Esophagus (tissue), 2 donors: ENCODE data around the gene BAG1. TPM values are rescaled to one million over a fixed set of nuclear protein-coding genes. Genes with fewer than 3 reads are reported as not detected.

Source experiments
- H3K27ac ChIP-seq, 2 donors: one replicate each; pipeline ENCODE4 v1.5.1; 2013; ENCODE audit warnings: low read depth in 2 of 2, mild to moderate bottlenecking in 2 of 2, inconsistent platforms in 1 of 2, low read length in 1 of 2, moderate library complexity in 1 of 2
- H3K27me3 ChIP-seq, 2 donors: one replicate each; pipeline ENCODE4 v1.6.1; 2013; ENCODE audit warnings: low read length in 2 of 2, control low read depth in 1 of 2, mild to moderate bottlenecking in 1 of 2; ENCODE audit not compliant: insufficient read depth in 2 of 2, control insufficient read depth in 1 of 2
- H3K36me3 ChIP-seq, 2 donors: one replicate each; pipeline ENCODE4 v1.6.1; 2013; ENCODE audit warnings: low read length in 1 of 2; ENCODE audit not compliant: control insufficient read depth in 2 of 2, insufficient read depth in 2 of 2
- H3K4me1 ChIP-seq, 2 donors: one replicate each; pipeline ENCODE4 v1.6.1; 2013; ENCODE audit warnings: low read length in 1 of 2; ENCODE audit not compliant: control insufficient read depth in 2 of 2, insufficient read depth in 2 of 2
- H3K4me3 ChIP-seq, 2 donors: one replicate each; pipeline ENCODE4 v1.5.1; 2013; ENCODE audit warnings: low read length in 2 of 2, mild to moderate bottlenecking in 2 of 2, low read depth in 1 of 2, moderate library complexity in 1 of 2
- H3K9me3 ChIP-seq, 2 donors: one replicate each; pipeline ENCODE4 v1.6.1; 2013; ENCODE audit warnings: mild to moderate bottlenecking in 2 of 2, low read depth in 1 of 2, low read length in 1 of 2, moderate library complexity in 1 of 2; ENCODE audit not compliant: control insufficient read depth in 2 of 2, insufficient read depth in 1 of 2
- WGBS, 2 donors: extraction: QIAGEN DNeasy Blood & Tissue Kit; methylation state at CpG; one replicate each; pipeline ENCODE4 v1.1.7; 2013; 5-methylcytosine and 5-hydroxymethylcytosine counted together
- polyA plus RNA-seq, 2 donors: library from polyadenylated mRNA; stranded (reverse); fragments of 200-250 nt; gene quantifications; one replicate each; pipeline ENCODE4 v1.2.3, GENCODE V29; 2013
- donor health status: healthy with polysubstance abuse.
- donor health status: Bipolar disorder and iron deficiency.

The BAG1 gene
- polyA plus RNA-seq, 2 donors: 63.5 to 102 TPM

DNA sequence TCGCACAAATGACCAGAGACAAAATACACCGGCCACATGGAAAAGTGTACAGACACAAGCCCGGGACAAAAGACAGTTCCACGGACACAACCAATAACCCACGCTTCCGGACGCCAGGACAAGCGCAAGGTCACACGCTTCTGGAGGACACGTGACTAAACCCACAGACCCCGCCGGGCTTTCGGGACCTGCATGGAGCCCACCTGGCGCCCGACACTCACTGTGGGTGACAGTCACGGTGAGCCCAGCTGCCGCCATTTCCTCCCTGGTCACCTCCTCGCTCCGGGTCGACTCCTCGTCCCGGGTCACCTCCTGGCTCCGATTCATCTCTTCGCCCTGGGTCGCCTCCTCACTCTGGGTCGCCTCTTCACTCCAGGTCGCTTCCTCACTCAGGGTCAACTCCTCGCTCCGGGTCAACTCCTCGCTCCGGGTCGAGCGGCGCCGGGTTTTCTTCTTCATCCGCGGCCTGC is 470 bp downstream of the BAG1 start:
- Histone ChIP-seq H3K4me3 (peak overlapping the region; percentile 97 to 98), H3K4me1 (peaks cover 2 to 6% of the 10 kb centered on the region in 2 donors), H3K27me3 (no peaks in the 10 kb centered on the region), H3K9me3 (no peaks in the 10 kb centered on the region), H3K27ac (peak overlapping the region; percentile 95 to 96), H3K36me3 (peaks cover 4% of the 10 kb centered on the region in 2 donors)
- 0% methylated on average over 37 of the region's 37 CpGs for WGBS, 2 donors

- peaks cover 2 to 6% of the 10 kb centered on the region in 2 donors for H3K4me1 ChIP-seq
- H3K36me3 ChIP-seq: peaks cover 4% of the 10 kb centered on the region in 2 donors
- no peaks in the 10 kb centered on the region for H3K9me3 ChIP-seq
- 4 to 6% methylated on average over 25 of the region's 25 CpGs for WGBS, 2 donors
- H3K4me3 ChIP-seq: peak overlapping the region; percentile 97 to 98
- H3K27me3 ChIP-seq: no peaks in the 10 kb centered on the region
- peak overlapping the region; percentile 95 to 96 for H3K27ac ChIP-seq
Observed at GRCh38 chr9:33263131-33264002, 1.1 kb downstream of the BAG1 start.

DNA sequence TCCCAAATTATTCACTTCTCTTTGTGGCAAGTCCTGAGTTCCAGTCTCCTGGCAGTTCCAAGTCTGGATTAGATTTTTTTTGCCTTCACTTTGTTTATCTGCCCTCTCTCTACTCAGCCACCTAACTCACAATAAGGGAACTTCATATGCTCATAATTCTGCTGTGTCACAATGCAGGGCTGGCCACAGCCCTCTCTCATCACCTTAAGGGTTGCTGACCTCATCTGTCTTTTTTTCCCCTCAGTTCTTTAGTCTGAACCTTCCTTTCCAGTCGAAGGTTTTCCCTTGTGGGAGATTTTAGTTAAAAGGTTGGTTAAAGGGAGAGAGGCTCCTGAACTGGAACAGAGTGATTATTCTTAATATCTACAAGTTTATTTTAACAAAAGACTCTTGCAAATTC is 4.1 kb downstream of the BAG1 start:
- WGBS, 2 donors: 77 to 83% methylated on average over 1 of the region's 1 CpG
- H3K9me3 ChIP-seq: no peaks in the 10 kb centered on the region
- H3K4me3 ChIP-seq: no peak overlapping the region
- H3K4me1 ChIP-seq: peaks cover 2 to 3% of the 10 kb centered on the region in 2 donors
- no peak overlapping the region for H3K27ac ChIP-seq
- peaks cover 13 to 23% of the 10 kb centered on the region in 2 donors for H3K36me3 ChIP-seq
- H3K27me3 ChIP-seq: no peaks in the 10 kb centered on the region

- H3K4me1 ChIP-seq: no peaks in the 10 kb centered on the region
- peaks cover 28 to 34% of the 10 kb centered on the region in 2 donors for H3K36me3 ChIP-seq
- WGBS, 2 donors: 92 to 94% methylated on average over 4 of the region's 4 CpGs
- H3K27ac ChIP-seq: no peak overlapping the region
- no peaks in the 10 kb centered on the region for H3K9me3 ChIP-seq
- H3K4me3 ChIP-seq: no peak overlapping the region
- H3K27me3 ChIP-seq: no peaks in the 10 kb centered on the region
Observed at GRCh38 chr9:33257276-33257675, 7.2 kb downstream of the BAG1 start.

DNA sequence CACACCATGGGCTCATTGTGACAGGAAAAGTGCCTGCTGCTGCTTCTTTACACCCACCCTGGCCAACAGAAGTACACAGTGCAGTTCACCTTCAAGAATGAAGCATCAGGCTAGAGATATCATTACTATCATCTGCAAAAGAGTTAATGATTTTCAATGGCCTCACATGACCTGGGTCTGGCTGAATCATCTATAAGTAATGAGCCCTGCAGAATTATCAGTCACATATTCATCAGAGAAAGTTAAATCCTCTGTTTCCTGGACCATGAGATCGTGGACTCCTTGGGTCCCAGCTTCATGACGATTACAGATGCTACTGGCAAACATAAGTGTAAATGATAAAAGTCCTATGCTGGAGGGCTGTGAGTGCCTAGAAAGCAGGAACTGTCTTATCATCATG is 8.3 kb downstream of the BAG1 start:
- Histone ChIP-seq H3K27ac (no peak overlapping the region), H3K27me3 (no peaks in the 10 kb centered on the region), H3K4me3 (no peak overlapping the region), H3K4me1 (no peaks in the 10 kb centered on the region), H3K9me3 (no peaks in the 10 kb centered on the region), H3K36me3 (peaks cover 29 to 30% of the 10 kb centered on the region in 2 donors)
- WGBS, 2 donors: 85 to 86% methylated on average over 2 of the region's 2 CpGs

DNA sequence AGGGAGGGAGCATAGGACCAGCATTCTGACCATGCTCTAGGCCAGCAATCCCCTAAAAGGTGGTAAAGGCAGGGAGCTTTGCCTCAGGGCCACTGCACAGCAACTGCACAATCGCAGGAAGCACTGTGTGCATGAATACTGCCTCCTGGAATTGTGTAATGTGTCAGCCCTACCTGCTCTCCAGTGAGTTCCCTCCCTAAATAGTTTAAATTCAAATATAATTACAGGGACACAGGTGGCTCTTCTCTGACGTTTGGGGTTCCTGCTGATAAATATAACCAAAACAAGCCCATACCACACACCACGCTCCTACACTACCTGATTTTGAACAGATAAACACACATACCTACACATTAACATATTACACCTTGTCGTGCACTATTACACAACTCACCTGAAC is 9.0 kb downstream of the BAG1 start:
- Histone ChIP-seq H3K27ac (no peak overlapping the region), H3K9me3 (no peaks in the 10 kb centered on the region), H3K27me3 (no peaks in the 10 kb centered on the region), H3K36me3 (peaks cover 29 to 30% of the 10 kb centered on the region in 2 donors), H3K4me3 (no peak overlapping the region), H3K4me1 (no peaks in the 10 kb centered on the region)
- 85 to 86% methylated on average over 4 of the region's 4 CpGs for WGBS, 2 donors

GRCh38 chr9:33255014-33255413 is 9.5 kb downstream of the BAG1 start:
- H3K27me3 ChIP-seq: no peaks in the 10 kb centered on the region
- H3K4me1 ChIP-seq: no peaks in the 10 kb centered on the region
- peaks cover 28 to 30% of the 10 kb centered on the region in 2 donors for H3K36me3 ChIP-seq
- no peak overlapping the region for H3K4me3 ChIP-seq
- no peak overlapping the region for H3K27ac ChIP-seq
- WGBS, 2 donors: 91 to 95% methylated on average over 8 of the region's 8 CpGs
- no peaks in the 10 kb centered on the region for H3K9me3 ChIP-seq

- WGBS, 2 donors: 93 to 94% methylated on average over 4 of the region's 4 CpGs
- Histone ChIP-seq H3K4me1 (peaks cover 0 to 3% of the 10 kb centered on the region in 2 donors), H3K27ac (peak overlapping the region in 1 of 2 donors; percentile 39), H3K4me3 (no peak overlapping the region), H3K9me3 (no peaks in the 10 kb centered on the region), H3K27me3 (no peaks in the 10 kb centered on the region), H3K36me3 (peaks cover 27 to 30% of the 10 kb centered on the region in 2 donors)
Observed at GRCh38 chr9:33254211-33254610, 10.3 kb downstream of the BAG1 start.

DNA sequence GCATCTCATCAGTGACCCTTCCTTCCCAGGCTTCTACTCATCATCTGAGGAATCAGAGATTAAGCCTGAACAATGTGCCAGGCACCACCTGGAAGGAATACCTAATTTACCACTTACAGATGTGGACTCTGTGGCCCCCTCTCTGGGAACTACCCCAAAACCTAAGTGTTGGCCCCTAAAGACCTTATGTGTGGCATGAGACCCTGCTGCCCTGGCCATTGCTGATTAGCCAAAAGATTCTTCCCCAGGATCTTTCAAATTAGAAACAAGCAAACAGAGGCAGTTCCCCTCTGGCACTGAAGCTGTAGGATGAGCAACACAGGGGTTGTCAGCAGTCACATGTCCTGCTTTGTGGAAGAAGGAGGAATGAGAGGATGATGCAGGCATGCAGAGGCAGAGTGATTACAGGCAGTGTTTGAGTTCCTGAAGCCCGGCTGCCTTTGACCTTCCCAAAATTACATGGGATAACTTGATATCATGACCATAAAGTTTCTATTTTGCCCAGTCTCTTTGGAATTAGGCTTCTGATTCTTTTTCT is 14.0 kb downstream of the BAG1 start:
- H3K4me3 ChIP-seq: no peak overlapping the region
- H3K27ac ChIP-seq: no peak overlapping the region
- H3K27me3 ChIP-seq: no peaks in the 10 kb centered on the region
- peaks cover 13 to 19% of the 10 kb centered on the region in 2 donors for H3K36me3 ChIP-seq
- H3K4me1 ChIP-seq: peaks cover 0 to 3% of the 10 kb centered on the region in 2 donors
- H3K9me3 ChIP-seq: no peaks in the 10 kb centered on the region
- WGBS, 2 donors: 51 to 71% methylated on average over 1 of the region's 1 CpG
